SK-N-SH (cell line): ENCODE measurements around the gene FSD2. TPM values are rescaled to one million over a fixed set of nuclear protein-coding genes. Genes with fewer than 3 reads are reported as not detected.

Experiments
- CTCF ChIA-PET: fragments of 300-600, 350-600 bp; formaldehyde crosslinking; extraction: SDS; loops from one replicate; lab custom pipeline; 2021; lab: Yijun Ruan, JAX
- POLR2A ChIA-PET: fragments of 350-600 bp; sonication (Branson Sonifier 250); formaldehyde crosslinking; extraction: SDS; loops from one replicate; lab custom pipeline; 2020; ENCODE audit warnings: antibody characterized with exemption, inconsistent platforms; lab: Yijun Ruan, JAX
- DNase-seq: peaks from one replicate; pipeline ENCODE4 v3.0.0; 2012
- H2AFZ ChIP-seq: fragments of 200-600 bp; sonication (generic); 2 replicates; pipeline ENCODE4 v1.8.1; 2016; ENCODE audit warnings: antibody characterized with exemption, mild to moderate bottlenecking, low read depth
- H3F3A ChIP-seq: fragments of 200-600 bp; sonication (generic); replicated peaks from 2 replicates; pipeline ENCODE3; 2016; ENCODE audit warnings: antibody characterized with exemption, mild to moderate bottlenecking; ENCODE audit not compliant: insufficient read depth
- H3K27ac ChIP-seq, 2 experiments: fragments of 200-500 bp in 1 of 2; fragments of 200-600 bp in 1 of 2; sonication (Bioruptor generic) in 1 of 2; sonication (generic), shearing (Covaris generic) in 1 of 2; 2 replicates each; pipeline versions ENCODE4 v1.5.1 to v1.6.1; 2014 to 2016; ENCODE audit warnings: low read depth in 2 of 2, inconsistent platforms in 1 of 2, low read length in 1 of 2, mild to moderate bottlenecking in 1 of 2, mixed read lengths in 1 of 2
- H3K27me3 ChIP-seq: fragments of 200-600 bp; sonication (generic), shearing (Covaris generic); 2 replicates; pipeline ENCODE4 v1.6.1; 2016; ENCODE audit warnings: mixed run types; ENCODE audit not compliant: insufficient read depth
- H3K36me3 ChIP-seq, 2 experiments: fragments of 200-500 bp in 1 of 2; fragments of 200-600 bp in 1 of 2; sonication (Bioruptor generic) in 1 of 2; sonication (generic) in 1 of 2; replicated peaks in 1 of 2; 2 replicates each; pipeline versions ENCODE3 to v1.5.1; 2014 to 2016; ENCODE audit warnings: low read length in 1 of 2, mild to moderate bottlenecking in 1 of 2; ENCODE audit not compliant: insufficient read depth in 2 of 2, control insufficient read depth in 1 of 2
- H3K4me1 ChIP-seq, 2 experiments: fragments of 200-500 bp in 1 of 2; fragments of 200-600 bp in 1 of 2; sonication (Bioruptor generic) in 1 of 2; sonication (generic), shearing (Covaris generic) in 1 of 2; 2 replicates each; pipeline versions ENCODE4 v1.5.1 to v1.6.1; 2014 to 2016; ENCODE audit warnings: low read depth in 1 of 2, low read length in 1 of 2, mixed run types in 1 of 2; ENCODE audit not compliant: insufficient read depth in 2 of 2, control insufficient read depth in 1 of 2
- H3K4me2 ChIP-seq: fragments of 200-600 bp; sonication (generic), shearing (Covaris generic); 2 replicates; pipeline ENCODE4 v1.6.1; 2017; ENCODE audit warnings: mixed run types
- H3K4me3 ChIP-seq, 2 experiments: fragments of 200-500 bp in 1 of 2; fragments of 200-600 bp in 1 of 2; sonication (Bioruptor generic) in 1 of 2; sonication (generic), shearing (Covaris generic) in 1 of 2; 2 replicates each; pipeline versions ENCODE4 v1.5.1 to v1.8.1; 2014 to 2016; ENCODE audit warnings: low read depth in 2 of 2, inconsistent platforms in 1 of 2, low read length in 1 of 2, mild to moderate bottlenecking in 1 of 2, mixed read lengths in 1 of 2, moderate library complexity in 1 of 2
- H3K79me2 ChIP-seq: fragments of 200-600 bp; sonication (generic); 2 replicates; pipeline ENCODE4 v1.8.1; 2017; ENCODE audit warnings: mild to moderate bottlenecking; ENCODE audit not compliant: insufficient read depth
- H3K9ac ChIP-seq: fragments of 200-600 bp; sonication (generic); 2 replicates; pipeline ENCODE4 v1.6.1; 2017; ENCODE audit warnings: mixed run types
- H3K9me2 ChIP-seq: fragments of 200-600 bp; sonication (generic); 2 replicates; pipeline ENCODE4 v1.6.1; 2017; ENCODE audit warnings: mixed run types
- H3K9me3 ChIP-seq: fragments of 200-600 bp; sonication (generic); 2 replicates; pipeline ENCODE4 v1.6.1; 2017; ENCODE audit warnings: mixed run types, mild to moderate bottlenecking, moderate library complexity
- H4K20me1 ChIP-seq: fragments of 200-600 bp; sonication (generic); 2 replicates; pipeline ENCODE4 v1.6.1; 2017; ENCODE audit warnings: mild to moderate bottlenecking, mixed run types; ENCODE audit not compliant: insufficient read depth
- CHD2 ChIP-seq: fragments of 150-350 bp; IDR thresholded peaks from 2 replicates; pipeline ENCODE4 v1.6.1; 2018; ENCODE audit warnings: low read length; ENCODE audit not compliant: partially characterized antibody
- FOXJ3 ChIP-seq: sonication (generic); formaldehyde crosslinking; IDR thresholded peaks from 2 replicates; pipeline ENCODE4 v1.5.1; 2020; ENCODE audit warnings: mild to moderate bottlenecking, missing genetic modification reagents
- MXI1 ChIP-seq: IDR thresholded peaks from 2 replicates; pipeline ENCODE4 v1.6.1; 2012; ENCODE audit warnings: mild to moderate bottlenecking, low read depth, low read length, improper control_type of control experiment
- NRF1 ChIP-seq: IDR thresholded peaks from 2 replicates; pipeline ENCODE4 v1.6.1; 2012; ENCODE audit warnings: low read depth, mild to moderate bottlenecking, low read length
- POLR2AphosphoS5 ChIP-seq: IDR thresholded peaks from 2 replicates; pipeline ENCODE4 v1.6.1; 2012; ENCODE audit warnings: low read depth, low read length
- RAD21 ChIP-seq: IDR thresholded peaks from 2 replicates; pipeline ENCODE4 v1.6.1; 2012; ENCODE audit warnings: mild to moderate bottlenecking, low read length
- RFX5 ChIP-seq: IDR thresholded peaks from 2 replicates; pipeline ENCODE4 v1.6.1; 2012; ENCODE audit warnings: mild to moderate bottlenecking, improper control_type of control experiment, low read length
- SIN3A ChIP-seq: IDR thresholded peaks from 2 replicates; pipeline ENCODE4 v1.6.1; 2012; ENCODE audit warnings: low read depth, mild to moderate bottlenecking, low read length, moderate library complexity, borderline replicate concordance
- SMC3 ChIP-seq: IDR thresholded peaks from 2 replicates; pipeline ENCODE4 v1.6.1; 2012; ENCODE audit warnings: low read depth, low read length, improper control_type of control experiment
- YY1 ChIP-seq: IDR thresholded peaks from 2 replicates; pipeline ENCODE4 v1.4.0; 2012; ENCODE audit warnings: low read depth, mild to moderate bottlenecking
- polyA plus RNA-seq, 3 experiments: library from polyadenylated mRNA; depleted of rRNA; stranded (reverse); fragments of >200 nt; gene quantifications; 2 replicates each; pipeline ENCODE4 v1.2.3, GENCODE V29; 2012
- TF ChIP-seq, protein P1 (sequence below): IDR thresholded peaks from 2 replicates; pipeline ENCODE4 v1.4.0; 2012; ENCODE audit warnings: low read depth, borderline replicate concordance
- TF ChIP-seq, protein P2 (sequence below): IDR thresholded peaks from 2 replicates; pipeline ENCODE4 v1.4.0; 2012; ENCODE audit warnings: low read depth, borderline replicate concordance
- TF ChIP-seq, protein P3 (sequence below): fragments of 150-350 bp; IDR thresholded peaks from 2 replicates; pipeline ENCODE4 v1.6.1; 2016; ENCODE audit warnings: mild to moderate bottlenecking, low read depth, low read length
- TF ChIP-seq, protein P4 (sequence below): IDR thresholded peaks from 2 replicates; pipeline ENCODE4 v1.6.1; 2012; ENCODE audit warnings: mild to moderate bottlenecking, low read depth, low read length, moderate library complexity
- TF ChIP-seq, protein P5 (sequence below): fragments of 150-350 bp; IDR thresholded peaks from 2 replicates; pipeline ENCODE4 v1.6.1; 2017; ENCODE audit warnings: antibody characterized with exemption, low read length, low read depth, borderline replicate concordance

The FSD2 gene
- polyA plus RNA-seq, 1 of the 3 experiments (the other 2 are of a cell fraction) = not detected

DNA sequence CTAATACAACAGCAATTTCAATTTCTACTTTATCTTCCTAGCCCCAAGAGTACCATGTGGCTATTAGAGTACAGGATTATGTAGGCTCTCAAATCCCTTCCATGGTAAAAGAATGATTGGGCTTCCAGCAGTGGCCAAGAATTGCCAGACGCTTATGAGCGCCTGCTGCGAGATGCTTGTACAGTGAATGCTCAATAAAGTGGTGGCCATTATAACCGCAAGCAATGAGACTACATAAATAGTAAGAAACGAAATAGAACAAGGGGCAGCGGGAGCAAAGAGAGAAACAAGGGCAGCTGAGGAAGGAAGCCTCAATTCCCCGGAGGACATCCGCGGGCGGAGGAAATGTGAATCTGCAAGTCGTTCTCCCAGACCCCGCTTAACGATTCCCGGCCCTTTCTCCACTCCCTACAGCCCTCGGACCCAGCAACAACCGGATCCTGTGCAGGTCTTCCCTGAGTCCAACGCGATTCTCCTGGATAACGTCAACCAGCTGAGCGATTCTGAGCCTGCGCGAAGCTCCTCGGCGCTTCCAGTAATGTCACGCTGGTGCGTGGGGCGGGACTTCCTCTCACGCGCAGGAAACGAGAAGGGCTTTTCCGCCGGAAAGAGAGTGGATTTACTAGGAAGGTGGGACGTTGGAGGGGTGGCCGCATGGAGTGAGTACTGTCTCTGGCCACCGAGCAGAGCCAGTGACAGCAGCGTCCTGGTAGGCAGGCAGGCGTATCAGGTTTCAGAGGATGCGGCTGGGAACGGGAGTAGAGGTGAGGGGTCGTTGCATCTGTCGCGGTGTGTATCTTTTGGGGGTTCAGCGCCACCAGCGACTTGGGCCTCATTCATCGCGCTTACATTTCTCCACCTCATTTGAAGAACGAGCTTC lies 55.7 kb downstream of the FSD2 start (continued):
- TF ChIP-seq, protein P1, sequence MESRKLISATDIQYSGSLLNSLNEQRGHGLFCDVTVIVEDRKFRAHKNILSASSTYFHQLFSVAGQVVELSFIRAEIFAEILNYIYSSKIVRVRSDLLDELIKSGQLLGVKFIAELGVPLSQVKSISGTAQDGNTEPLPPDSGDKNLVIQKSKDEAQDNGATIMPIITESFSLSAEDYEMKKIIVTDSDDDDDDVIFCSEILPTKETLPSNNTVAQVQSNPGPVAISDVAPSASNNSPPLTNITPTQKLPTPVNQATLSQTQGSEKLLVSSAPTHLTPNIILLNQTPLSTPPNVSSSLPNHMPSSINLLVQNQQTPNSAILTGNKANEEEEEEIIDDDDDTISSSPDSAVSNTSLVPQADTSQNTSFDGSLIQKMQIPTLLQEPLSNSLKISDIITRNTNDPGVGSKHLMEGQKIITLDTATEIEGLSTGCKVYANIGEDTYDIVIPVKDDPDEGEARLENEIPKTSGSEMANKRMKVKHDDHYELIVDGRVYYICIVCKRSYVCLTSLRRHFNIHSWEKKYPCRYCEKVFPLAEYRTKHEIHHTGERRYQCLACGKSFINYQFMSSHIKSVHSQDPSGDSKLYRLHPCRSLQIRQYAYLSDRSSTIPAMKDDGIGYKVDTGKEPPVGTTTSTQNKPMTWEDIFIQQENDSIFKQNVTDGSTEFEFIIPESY = peak; percentile 65; the same call in 1 of the 2 replicates
- TF ChIP-seq SMC3 (0 out of 2 replicates have a peak, but pooled peaks have one; percentile 24), RAD21 (no peak), YY1 (peak; percentile 58; the same call in 1 of the 2 replicates), FOXJ3 (CRISPR knock-in tag) (peak; percentile 31; the same call in 1 of the 2 replicates), NRF1 (peak; percentile 72), CHD2 (no peak), SIN3A (peak; percentile 55; the same call in 1 of the 2 replicates)
- TF ChIP-seq, protein P2, sequence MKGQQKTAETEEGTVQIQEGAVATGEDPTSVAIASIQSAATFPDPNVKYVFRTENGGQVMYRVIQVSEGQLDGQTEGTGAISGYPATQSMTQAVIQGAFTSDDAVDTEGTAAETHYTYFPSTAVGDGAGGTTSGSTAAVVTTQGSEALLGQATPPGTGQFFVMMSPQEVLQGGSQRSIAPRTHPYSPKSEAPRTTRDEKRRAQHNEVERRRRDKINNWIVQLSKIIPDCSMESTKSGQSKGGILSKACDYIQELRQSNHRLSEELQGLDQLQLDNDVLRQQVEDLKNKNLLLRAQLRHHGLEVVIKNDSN = peak; percentile 50; the same call in 1 of the 2 replicates
- TF ChIP-seq, protein P3, sequence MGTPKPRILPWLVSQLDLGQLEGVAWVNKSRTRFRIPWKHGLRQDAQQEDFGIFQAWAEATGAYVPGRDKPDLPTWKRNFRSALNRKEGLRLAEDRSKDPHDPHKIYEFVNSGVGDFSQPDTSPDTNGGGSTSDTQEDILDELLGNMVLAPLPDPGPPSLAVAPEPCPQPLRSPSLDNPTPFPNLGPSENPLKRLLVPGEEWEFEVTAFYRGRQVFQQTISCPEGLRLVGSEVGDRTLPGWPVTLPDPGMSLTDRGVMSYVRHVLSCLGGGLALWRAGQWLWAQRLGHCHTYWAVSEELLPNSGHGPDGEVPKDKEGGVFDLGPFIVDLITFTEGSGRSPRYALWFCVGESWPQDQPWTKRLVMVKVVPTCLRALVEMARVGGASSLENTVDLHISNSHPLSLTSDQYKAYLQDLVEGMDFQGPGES = no peak

DNA sequence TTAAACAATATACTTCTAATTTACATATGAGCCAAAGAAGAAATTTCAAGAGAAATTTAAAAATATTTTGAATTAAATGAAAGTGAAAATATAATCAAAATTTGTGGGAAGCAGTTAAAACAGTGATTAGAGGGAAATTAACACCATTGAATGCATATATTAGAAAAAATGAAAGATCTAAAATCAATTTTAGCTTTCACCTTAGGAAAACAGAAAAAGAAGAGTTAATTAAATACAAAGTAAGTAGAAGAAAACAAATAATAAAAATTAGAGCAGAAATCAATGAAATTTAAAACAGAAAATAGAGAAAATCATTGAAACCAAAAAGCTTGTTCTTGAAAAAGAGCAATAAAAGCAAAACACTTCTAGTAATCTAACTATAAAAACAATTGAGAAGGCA lies 57.6 kb downstream of the FSD2 start:
- no peak overlapping the region for H3K9ac ChIP-seq
- TF ChIP-seq SMC3 (no peak), MXI1 (no peak), FOXJ3 (CRISPR knock-in tag) (no peak), RAD21 (no peak), CHD2 (no peak), POLR2AphosphoS5 (no peak), RFX5 (no peak)
- TF ChIP-seq, protein P4, sequence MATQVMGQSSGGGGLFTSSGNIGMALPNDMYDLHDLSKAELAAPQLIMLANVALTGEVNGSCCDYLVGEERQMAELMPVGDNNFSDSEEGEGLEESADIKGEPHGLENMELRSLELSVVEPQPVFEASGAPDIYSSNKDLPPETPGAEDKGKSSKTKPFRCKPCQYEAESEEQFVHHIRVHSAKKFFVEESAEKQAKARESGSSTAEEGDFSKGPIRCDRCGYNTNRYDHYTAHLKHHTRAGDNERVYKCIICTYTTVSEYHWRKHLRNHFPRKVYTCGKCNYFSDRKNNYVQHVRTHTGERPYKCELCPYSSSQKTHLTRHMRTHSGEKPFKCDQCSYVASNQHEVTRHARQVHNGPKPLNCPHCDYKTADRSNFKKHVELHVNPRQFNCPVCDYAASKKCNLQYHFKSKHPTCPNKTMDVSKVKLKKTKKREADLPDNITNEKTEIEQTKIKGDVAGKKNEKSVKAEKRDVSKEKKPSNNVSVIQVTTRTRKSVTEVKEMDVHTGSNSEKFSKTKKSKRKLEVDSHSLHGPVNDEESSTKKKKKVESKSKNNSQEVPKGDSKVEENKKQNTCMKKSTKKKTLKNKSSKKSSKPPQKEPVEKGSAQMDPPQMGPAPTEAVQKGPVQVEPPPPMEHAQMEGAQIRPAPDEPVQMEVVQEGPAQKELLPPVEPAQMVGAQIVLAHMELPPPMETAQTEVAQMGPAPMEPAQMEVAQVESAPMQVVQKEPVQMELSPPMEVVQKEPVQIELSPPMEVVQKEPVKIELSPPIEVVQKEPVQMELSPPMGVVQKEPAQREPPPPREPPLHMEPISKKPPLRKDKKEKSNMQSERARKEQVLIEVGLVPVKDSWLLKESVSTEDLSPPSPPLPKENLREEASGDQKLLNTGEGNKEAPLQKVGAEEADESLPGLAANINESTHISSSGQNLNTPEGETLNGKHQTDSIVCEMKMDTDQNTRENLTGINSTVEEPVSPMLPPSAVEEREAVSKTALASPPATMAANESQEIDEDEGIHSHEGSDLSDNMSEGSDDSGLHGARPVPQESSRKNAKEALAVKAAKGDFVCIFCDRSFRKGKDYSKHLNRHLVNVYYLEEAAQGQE = no peak
- TF ChIP-seq, protein P3 = no peak
- TF ChIP-seq, protein P5, sequence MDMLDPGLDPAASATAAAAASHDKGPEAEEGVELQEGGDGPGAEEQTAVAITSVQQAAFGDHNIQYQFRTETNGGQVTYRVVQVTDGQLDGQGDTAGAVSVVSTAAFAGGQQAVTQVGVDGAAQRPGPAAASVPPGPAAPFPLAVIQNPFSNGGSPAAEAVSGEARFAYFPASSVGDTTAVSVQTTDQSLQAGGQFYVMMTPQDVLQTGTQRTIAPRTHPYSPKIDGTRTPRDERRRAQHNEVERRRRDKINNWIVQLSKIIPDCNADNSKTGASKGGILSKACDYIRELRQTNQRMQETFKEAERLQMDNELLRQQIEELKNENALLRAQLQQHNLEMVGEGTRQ = no peak
- no peak overlapping the region for H2AFZ ChIP-seq
- no peaks in the 10 kb centered on the region for H3K9me2 ChIP-seq
- ChIA-PET CTCF (interaction anchor here (1.0 kb wide), 1 partner anchor 35 kb away, joined by 3 read pairs; no protein-coding TSS in a partner anchor), POLR2A (no interaction called here)
- peaks cover 4% of the 10 kb centered on the region for H4K20me1 ChIP-seq
- no peak overlapping the region for H3K4me3 ChIP-seq
- no peaks in the 10 kb centered on the region for H3K27me3 ChIP-seq
- H3K36me3 ChIP-seq = peaks cover 5 to 9% of the 10 kb centered on the region in 2 experiments
- H3F3A ChIP-seq = peaks cover 8% of the 10 kb centered on the region
- H3K27ac ChIP-seq = no peak overlapping the region
- peaks cover 3 to 6% of the 10 kb centered on the region in 2 experiments; a peak in 2 of 4 replicates for H3K4me1 ChIP-seq
- no peak for DNase-seq
- H3K4me2 ChIP-seq = no peak overlapping the region
- peaks cover 30% of the 10 kb centered on the region for H3K79me2 ChIP-seq
- H3K9me3 ChIP-seq = no peaks in the 10 kb centered on the region
